T-cell (primary cell): ENCODE measurements around the gene KAT2A. TPM values are rescaled to one million over a fixed set of nuclear protein-coding genes. Genes with fewer than 3 reads are reported as not detected.
A peak's percentile ranks its signal among the peaks of the same experiment; 100 is the strongest.

ENCODE experiments used
- ATAC-seq, 4 experiments: fragments of 200-7000 bp in 3 of 4; fragments of 150-1000 bp in 1 of 4; cut with Tn5 transposase; replicated peaks in 1 of 4; 1 replicate in 3 of 4; 2 replicates in 1 of 4; pipeline ENCODE4 v1.10.0; 2021; ENCODE audit warnings: moderate library complexity in 3 of 4, mild to moderate bottlenecking in 2 of 4, moderate number of reproducible peaks in 1 of 4
- CTCF ChIA-PET, 2 donors: fragments of 300-600 bp; sonication (Branson Sonifier 250); formaldehyde crosslinking; loops; one replicate each; lab custom pipeline; 2022; ENCODE audit warnings: antibody characterized with exemption in 2 of 2; lab: Charles Lee
- POLR2A ChIA-PET, 2 donors: fragments of 300-600 bp; sonication (Branson Sonifier 250); formaldehyde crosslinking; loops; one replicate each; lab custom pipeline; 2022; ENCODE audit warnings: antibody characterized with exemption in 2 of 2; lab: Charles Lee
- DNase-seq, 35 experiments: peaks; one replicate each; pipeline versions ENCODE4 v3.0.0 to v3.0.0-alpha.2; 2013 to 2023
- H3K27ac ChIP-seq: one replicate; pipeline ENCODE4 v1.5.1; 2013; ENCODE audit warnings: low read length
- H3K27me3 ChIP-seq, 2 experiments: replicated peaks in 1 of 2; 1 replicate in 1 of 2; 2 replicates in 1 of 2; pipeline versions ENCODE4 v1.6.1 to v1.7.0; 2013; ENCODE audit warnings: low read length in 1 of 2, mixed read lengths in 1 of 2; ENCODE audit not compliant: control insufficient read depth in 2 of 2, insufficient read depth in 2 of 2; ENCODE audit errors: extremely low read depth in 1 of 2
- H3K36me3 ChIP-seq, 2 donors: 1 replicate in 1 of 2; 2 replicates in 1 of 2; pipeline versions ENCODE4 v1.6.1 to v1.7.0; 2013; ENCODE audit warnings: low read length in 1 of 2; ENCODE audit not compliant: control insufficient read depth in 2 of 2, insufficient read depth in 1 of 2; ENCODE audit errors: extremely low read depth in 1 of 2
- H3K4me1 ChIP-seq, 2 experiments: 1 replicate in 1 of 2; 2 replicates in 1 of 2; pipeline versions ENCODE4 v1.6.1 to v1.7.0; 2013; ENCODE audit warnings: low read length in 2 of 2, mixed read lengths in 1 of 2; ENCODE audit not compliant: insufficient read depth in 2 of 2, control insufficient read depth in 1 of 2; ENCODE audit errors: extremely low read depth in 1 of 2
- H3K4me3 ChIP-seq, 2 donors: 1 replicate in 1 of 2; 2 replicates in 1 of 2; pipeline versions ENCODE4 v1.5.1 to v1.7.0; 2013; ENCODE audit warnings: mild to moderate bottlenecking in 2 of 2, low read length in 1 of 2, moderate library complexity in 1 of 2; ENCODE audit not compliant: control insufficient read depth in 1 of 2; ENCODE audit errors: extremely low read depth in 1 of 2
- H3K9me3 ChIP-seq: 2 replicates; pipeline ENCODE4 v1.7.0; 2013
- H3K27ac Mint-ChIP-seq, 2 donors: one replicate each; pipeline ENCODE4 v1.8.0; 2020 to 2021; ENCODE audit warnings: mild to moderate bottlenecking in 2 of 2, mixed read lengths in 2 of 2
- H3K27me3 Mint-ChIP-seq, 2 donors: one replicate each; pipeline ENCODE4 v1.8.0; 2021 to 2022; ENCODE audit warnings: mixed read lengths in 2 of 2
- H3K36me3 Mint-ChIP-seq: one replicate; pipeline ENCODE4 v1.8.0; 2021; ENCODE audit warnings: mixed read lengths
- H3K4me1 Mint-ChIP-seq, 3 donors: one replicate each; pipeline ENCODE4 v1.8.0; 2020 to 2022; ENCODE audit warnings: mixed read lengths in 3 of 3, mild to moderate bottlenecking in 1 of 3
- H3K4me3 Mint-ChIP-seq, 3 donors: one replicate each; pipeline ENCODE4 v1.8.0; 2020 to 2022; ENCODE audit warnings: mild to moderate bottlenecking in 3 of 3, mixed read lengths in 3 of 3, moderate library complexity in 3 of 3
- H3K9me3 Mint-ChIP-seq, 3 donors: one replicate each; pipeline ENCODE4 v1.8.0; 2020 to 2022; ENCODE audit warnings: mixed read lengths in 3 of 3
- WGBS: methylation state at CpG from one replicate; pipeline ENCODE4 v1.1.5; 2013; ENCODE audit warnings: missing lambda C conversion rate; ENCODE audit not compliant: insufficient coverage; 5-methylcytosine and 5-hydroxymethylcytosine counted together
- total RNA-seq, 35 experiments: library from RNA in 6 of 35; stranded (reverse) in 6 of 35; fragments of 120-200 nt in 1 of 35; gene quantifications; one replicate each; pipeline versions ENCODE4 v1.2.1 to v1.2.4 and lab custom pipeline; 2013 to 2026

KAT2A gene
- total RNA-seq, 5 donors from 2014 or later (not counting 1 experiment from before 2014, with no cell fraction given), result 41.1 to 75.5 (median 61.1) TPM

DNA sequence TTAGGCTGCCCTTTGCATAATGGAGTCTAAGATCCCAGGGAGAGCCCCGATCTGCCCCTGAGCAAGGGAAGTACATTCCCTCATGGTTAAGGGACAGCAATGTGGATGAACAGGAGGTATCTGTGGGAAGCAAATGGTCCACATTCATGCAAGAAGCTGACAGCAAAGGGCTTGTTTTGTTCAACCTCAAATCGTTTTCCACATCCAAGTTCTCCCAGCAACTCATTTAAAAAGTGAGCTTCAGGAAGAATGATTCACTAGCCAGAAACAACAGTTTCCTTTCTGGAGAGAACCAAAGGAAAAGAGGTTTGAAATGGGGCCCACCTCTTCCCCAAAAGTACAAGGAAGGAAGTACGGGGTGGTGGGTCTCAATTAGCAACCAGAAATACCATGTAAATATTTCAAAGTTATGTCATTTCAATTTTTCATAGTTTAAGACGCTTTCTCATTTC is 10.8 kb upstream of the KAT2A start:
- Histone ChIP-seq H3K9me3 (no peaks in the 10 kb centered on the region), H3K27me3 (no peaks in the 10 kb centered on the region), H3K27ac (no peak overlapping the region), H3K4me1 (peaks cover 28 to 40% of the 10 kb centered on the region in 2 experiments), H3K36me3 (peaks cover 18 to 64% of the 10 kb centered on the region in 2 donors), H3K4me3 (no peak overlapping the region)
- ChIA-PET POLR2A (no interaction called here), CTCF (interaction anchor here (0.6 to 0.7 kb wide), 2 partner anchors 112 to 180 kb away, joined by 3 to 7 read pairs; no protein-coding TSS in a partner anchor)
- H3K36me3 Mint-ChIP-seq, result peaks cover 36% of the 10 kb centered on the region
- ATAC-seq (no peak), DNase-seq (no peak)
- no peaks in the 10 kb centered on the region for H3K9me3 Mint-ChIP-seq
- H3K27ac Mint-ChIP-seq, result peak overlapping the region; percentile 75 to 86
- H3K4me1 Mint-ChIP-seq, result peaks cover 50 to 57% (median 54%) of the 10 kb centered on the region in 3 donors
- no peaks in the 10 kb centered on the region for H3K27me3 Mint-ChIP-seq
- no CpG with 5 or more reads among the region's 4 CpGs for WGBS
- H3K4me3 Mint-ChIP-seq, result no peak overlapping the region

DNA sequence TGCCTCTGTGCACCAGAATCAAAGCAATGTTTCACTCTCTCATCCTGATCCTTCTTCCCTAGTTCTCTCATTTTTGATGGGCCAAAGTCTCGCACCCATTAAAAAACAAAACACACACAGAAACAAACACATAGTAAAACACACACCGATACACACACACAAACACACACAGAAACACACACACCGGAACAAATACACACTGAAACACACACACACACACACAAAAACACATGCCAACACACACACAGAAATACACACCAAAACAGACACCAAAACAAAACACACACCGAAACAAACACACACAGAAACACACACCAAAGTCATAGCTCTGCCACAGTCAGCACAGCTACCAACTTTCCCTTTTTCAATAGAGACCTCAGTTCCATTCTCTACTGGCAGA is 10.1 kb upstream of the KAT2A start:
- Mint-ChIP-seq H3K27ac (peak overlapping the region; percentile 75 to 86), H3K27me3 (no peaks in the 10 kb centered on the region), H3K4me3 (no peak overlapping the region), H3K4me1 (peaks cover 45 to 50% (median 49%) of the 10 kb centered on the region in 3 donors), H3K36me3 (peaks cover 41% of the 10 kb centered on the region), H3K9me3 (no peaks in the 10 kb centered on the region)
- H3K27me3 ChIP-seq, result no peaks in the 10 kb centered on the region
- DNase-seq (no peak), ATAC-seq (no peak)
- H3K9me3 ChIP-seq, result no peaks in the 10 kb centered on the region
- no peak overlapping the region for H3K4me3 ChIP-seq
- WGBS, result 93% methylated on average over 3 of the region's 4 CpGs
- peaks cover 27 to 34% of the 10 kb centered on the region in 2 experiments for H3K4me1 ChIP-seq
- ChIA-PET POLR2A (no interaction called here), CTCF (interaction anchor here in 1 of 2 donors (0.5 kb wide), 1 partner anchor 172 kb away, joined by 4 read pairs; no protein-coding TSS in a partner anchor)
- no peak overlapping the region for H3K27ac ChIP-seq
- H3K36me3 ChIP-seq, result peaks cover 18 to 69% of the 10 kb centered on the region in 2 donors

DNA sequence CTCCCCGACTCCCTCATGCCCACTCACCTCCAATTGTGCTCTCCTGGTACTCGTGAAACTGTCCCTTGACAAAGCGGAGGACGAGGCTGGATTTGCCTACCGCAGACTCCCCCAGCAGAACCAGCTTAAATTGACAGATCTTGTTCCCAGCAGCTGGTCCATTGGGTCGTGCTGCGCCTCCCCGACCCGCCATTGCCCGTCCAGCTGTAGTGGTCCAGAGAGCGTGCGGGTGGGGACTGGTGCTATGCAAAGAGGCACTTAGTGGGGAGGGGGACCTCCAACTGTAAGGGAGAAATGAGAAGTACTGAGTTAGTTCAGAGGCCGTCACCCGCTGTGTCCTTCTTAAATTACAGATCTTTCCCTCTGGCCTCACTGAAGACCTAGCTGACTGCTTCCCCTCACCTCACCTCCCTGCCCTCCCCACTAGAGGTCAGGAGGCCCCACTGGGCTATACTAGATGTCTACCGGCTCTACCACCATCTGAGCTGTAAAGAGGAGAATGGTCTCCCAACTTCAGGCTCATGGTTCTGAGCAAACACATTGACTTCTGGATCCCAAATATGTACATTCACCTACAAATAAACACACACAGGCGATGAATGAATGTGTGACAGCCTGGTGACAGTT is 9.3 kb upstream of the KAT2A start:
- ChIA-PET POLR2A (interaction anchor here in 1 of 2 donors (0.6 to 1.0 kb wide), 2 partner anchors 20 to 205 kb away, joined by 4 to 7 read pairs; no protein-coding TSS in a partner anchor), CTCF (no interaction called here)
- Mint-ChIP-seq H3K4me3 (no peak overlapping the region), H3K27ac (peak overlapping the region; percentile 77 to 86), H3K9me3 (no peaks in the 10 kb centered on the region), H3K27me3 (no peaks in the 10 kb centered on the region), H3K36me3 (peaks cover 47% of the 10 kb centered on the region), H3K4me1 (peaks cover 37 to 42% (median 41%) of the 10 kb centered on the region in 3 donors)
- DNase-seq (no peak), ATAC-seq (no peak)
- Histone ChIP-seq H3K4me1 (peaks cover 22 to 27% of the 10 kb centered on the region in 2 experiments), H3K4me3 (no peak overlapping the region), H3K27ac (no peak overlapping the region), H3K36me3 (peaks cover 18 to 71% of the 10 kb centered on the region in 2 donors), H3K9me3 (no peaks in the 10 kb centered on the region), H3K27me3 (no peaks in the 10 kb centered on the region)
- WGBS, result 100% methylated on average over 6 of the region's 16 CpGs

DNA sequence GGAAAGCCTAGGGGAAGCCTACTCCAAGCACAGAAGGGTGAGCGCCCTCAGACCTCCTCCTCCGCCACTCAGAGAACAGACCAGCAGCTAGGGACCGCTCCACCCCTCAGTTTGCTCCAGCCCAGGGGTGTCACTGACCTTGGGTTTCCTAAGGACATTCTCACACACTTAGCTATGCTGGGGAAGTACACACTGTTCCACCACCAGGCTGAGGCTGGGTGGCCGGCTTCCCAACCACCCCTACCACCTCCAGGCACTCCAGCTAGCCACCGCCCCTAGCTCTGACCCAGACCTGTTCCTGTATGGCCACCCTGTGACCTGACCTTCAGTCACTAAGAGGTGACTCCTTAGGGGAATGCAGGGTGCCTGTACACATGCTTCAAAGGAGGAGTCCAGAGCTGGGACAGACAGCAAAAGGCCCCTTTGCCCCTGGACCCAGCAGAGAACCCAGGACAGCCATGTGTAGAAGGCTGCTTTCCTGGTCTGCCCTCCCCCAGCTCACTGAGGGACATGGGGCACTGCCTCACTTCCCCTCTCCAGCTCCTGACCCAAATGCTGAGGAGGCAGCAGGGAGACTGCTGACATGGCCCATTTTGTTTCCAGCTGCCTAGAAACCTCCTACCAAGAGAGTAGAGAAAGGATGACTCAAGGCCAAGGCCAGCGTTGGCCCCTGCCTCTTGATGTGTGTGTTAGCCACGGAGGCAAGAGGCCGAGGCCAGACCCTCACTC is 8.1 kb upstream of the KAT2A start:
- no peaks in the 10 kb centered on the region for H3K9me3 Mint-ChIP-seq
- H3K27me3 Mint-ChIP-seq, result no peaks in the 10 kb centered on the region
- WGBS, result 96% methylated on average over 5 of the region's 8 CpGs
- ChIA-PET POLR2A (interaction anchor here (0.5 to 1.0 kb wide), 3 partner anchors 19 to 22 kb away, joined by 3 to 5 read pairs (median 4); no protein-coding TSS in a partner anchor), CTCF (no interaction called here)
- no peaks in the 10 kb centered on the region for H3K9me3 ChIP-seq
- peaks cover 33 to 37% (median 34%) of the 10 kb centered on the region in 3 donors for H3K4me1 Mint-ChIP-seq
- peaks cover 49% of the 10 kb centered on the region for H3K36me3 Mint-ChIP-seq
- H3K4me1 ChIP-seq, result peaks cover 20 to 21% of the 10 kb centered on the region in 2 experiments
- no peaks in the 10 kb centered on the region for H3K27me3 ChIP-seq
- DNase-seq (no peak), ATAC-seq (no peak)
- H3K36me3 ChIP-seq, result peaks cover 18 to 75% of the 10 kb centered on the region in 2 donors
- no peak overlapping the region for H3K27ac ChIP-seq
- H3K27ac Mint-ChIP-seq, result no peak overlapping the region
- no peak overlapping the region for H3K4me3 Mint-ChIP-seq
- H3K4me3 ChIP-seq, result no peak overlapping the region

DNA sequence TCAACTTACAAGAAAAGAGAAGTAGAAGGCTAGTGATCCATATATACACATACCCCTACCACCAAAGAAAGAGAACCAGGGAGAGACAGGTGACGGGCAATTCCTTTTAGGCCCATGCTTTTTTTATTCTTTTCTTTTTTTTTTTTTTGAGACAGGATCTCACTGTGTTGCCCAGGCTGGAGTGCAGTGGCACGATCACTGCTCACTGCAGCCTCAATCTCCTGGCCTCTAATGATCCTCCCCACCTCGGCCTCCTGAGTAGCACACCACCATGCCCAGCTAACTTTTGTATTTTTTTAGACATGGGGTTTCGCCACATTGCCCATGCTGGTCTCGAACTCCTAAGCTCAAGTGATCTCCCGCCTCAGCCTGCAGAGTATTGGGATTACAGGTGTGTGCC is 6.2 kb upstream of the KAT2A start:
- peak overlapping the region in 1 of 2 donors; percentile 17 for H3K27ac Mint-ChIP-seq
- CTCF ChIA-PET, result interaction anchor here in 1 of 2 donors (0.9 kb wide), 1 partner anchor 11 kb away, joined by 3 read pairs; no protein-coding TSS in a partner anchor
- peaks cover 49% of the 10 kb centered on the region for H3K36me3 Mint-ChIP-seq

DNA sequence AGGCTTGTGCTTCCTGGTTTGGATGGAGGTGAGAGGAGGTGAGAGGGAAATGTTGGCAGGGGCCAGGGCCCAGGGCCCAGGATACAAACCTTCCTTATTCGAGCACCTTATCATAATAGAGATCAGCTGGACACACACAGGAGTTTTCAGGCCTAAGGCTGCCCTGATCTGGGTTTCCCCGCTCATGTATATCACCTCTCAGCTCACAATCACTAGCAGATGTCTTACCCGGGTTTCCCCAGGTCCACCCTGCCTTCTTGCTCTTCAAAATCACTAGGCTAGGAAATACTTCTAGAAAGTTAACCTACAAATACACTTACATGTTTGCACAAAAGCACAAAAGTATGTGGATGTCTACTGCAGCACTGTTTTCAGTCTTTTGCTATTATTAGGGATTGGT is 5.7 kb upstream of the KAT2A start:
- H3K27me3 Mint-ChIP-seq, result no peaks in the 10 kb centered on the region
- Histone ChIP-seq H3K27me3 (no peaks in the 10 kb centered on the region), H3K27ac (no peak overlapping the region), H3K9me3 (no peaks in the 10 kb centered on the region), H3K4me1 (peaks cover 0 to 2% of the 10 kb centered on the region in 2 experiments), H3K4me3 (no peak overlapping the region), H3K36me3 (peaks cover 18 to 67% of the 10 kb centered on the region in 2 donors)
- ATAC-seq, result no peak
- no peaks in the 10 kb centered on the region for H3K9me3 Mint-ChIP-seq
- no peak overlapping the region for H3K4me3 Mint-ChIP-seq
- H3K36me3 Mint-ChIP-seq, result peaks cover 49% of the 10 kb centered on the region
- H3K4me1 Mint-ChIP-seq, result peaks cover 10 to 13% (median 11%) of the 10 kb centered on the region in 3 donors
- no peak overlapping the region for H3K27ac Mint-ChIP-seq
- CTCF ChIA-PET, result interaction anchor here in 1 of 2 donors (0.9 kb wide), 1 partner anchor 11 kb away, joined by 3 read pairs; no protein-coding TSS in a partner anchor
- POLR2A ChIA-PET, result no interaction called here
- 75% methylated on average over 3 of the region's 3 CpGs for WGBS
- DNase-seq, result no peak

More for the DNA sequence above, 6.2 kb upstream of the KAT2A start:
- DNase-seq (no peak), ATAC-seq (no peak)
- Histone ChIP-seq H3K27me3 (no peaks in the 10 kb centered on the region), H3K4me1 (peaks cover 1 to 5% of the 10 kb centered on the region in 2 experiments), H3K4me3 (no peak overlapping the region), H3K9me3 (no peaks in the 10 kb centered on the region), H3K27ac (no peak overlapping the region), H3K36me3 (peaks cover 18 to 67% of the 10 kb centered on the region in 2 donors)
- 90% methylated on average over 4 of the region's 6 CpGs for WGBS
- no peak overlapping the region for H3K4me3 Mint-ChIP-seq
- POLR2A ChIA-PET, result no interaction called here
- H3K4me1 Mint-ChIP-seq, result peaks cover 15 to 18% (median 16%) of the 10 kb centered on the region in 3 donors
- H3K9me3 Mint-ChIP-seq, result no peaks in the 10 kb centered on the region
- H3K27me3 Mint-ChIP-seq, result no peaks in the 10 kb centered on the region
